ENCODE measurements around the gene NLRP1.

The NLRP1 gene

DNA sequence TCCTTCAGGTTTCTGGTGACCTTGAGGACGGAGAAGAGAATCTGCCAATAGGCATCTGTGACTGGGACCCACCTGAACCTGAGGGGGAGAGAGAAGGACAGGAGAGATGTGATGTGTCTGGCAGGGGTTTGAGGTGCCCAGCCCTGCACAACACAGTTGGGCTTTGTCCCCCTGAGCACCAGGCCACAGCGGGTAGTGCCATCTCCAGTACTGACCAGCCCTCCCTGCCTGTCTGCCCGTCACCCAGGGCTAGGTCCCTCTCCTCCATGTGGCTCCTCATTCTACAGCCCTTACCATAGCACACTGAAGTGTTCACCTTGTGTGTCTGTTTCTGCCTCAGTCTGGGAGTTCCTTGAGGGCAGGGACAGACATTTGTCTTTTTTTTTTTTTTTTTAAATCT is 30.8 kb downstream of the NLRP1 start:
- DNase-seq = no peak

DNA sequence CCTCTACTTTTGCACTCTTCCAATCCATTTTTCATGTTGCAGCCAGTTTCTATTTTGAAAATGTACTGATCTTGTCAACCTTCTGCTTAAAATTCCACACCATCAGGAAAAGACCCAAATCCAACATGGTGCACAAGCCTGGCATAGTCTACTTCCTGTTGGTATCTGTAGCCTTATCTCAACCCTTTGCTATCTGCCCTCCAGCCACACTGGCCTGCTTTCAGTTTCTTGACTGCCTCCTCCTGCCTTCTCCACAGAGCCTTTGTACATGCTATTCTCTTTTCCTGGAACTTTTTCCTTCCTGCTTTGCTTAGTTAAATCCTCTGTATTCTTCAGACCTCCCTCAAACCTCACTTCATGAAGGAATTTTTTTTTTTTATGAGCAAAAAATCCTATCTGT is 31.5 kb downstream of the NLRP1 start:
- DNase-seq = no peak

DNA sequence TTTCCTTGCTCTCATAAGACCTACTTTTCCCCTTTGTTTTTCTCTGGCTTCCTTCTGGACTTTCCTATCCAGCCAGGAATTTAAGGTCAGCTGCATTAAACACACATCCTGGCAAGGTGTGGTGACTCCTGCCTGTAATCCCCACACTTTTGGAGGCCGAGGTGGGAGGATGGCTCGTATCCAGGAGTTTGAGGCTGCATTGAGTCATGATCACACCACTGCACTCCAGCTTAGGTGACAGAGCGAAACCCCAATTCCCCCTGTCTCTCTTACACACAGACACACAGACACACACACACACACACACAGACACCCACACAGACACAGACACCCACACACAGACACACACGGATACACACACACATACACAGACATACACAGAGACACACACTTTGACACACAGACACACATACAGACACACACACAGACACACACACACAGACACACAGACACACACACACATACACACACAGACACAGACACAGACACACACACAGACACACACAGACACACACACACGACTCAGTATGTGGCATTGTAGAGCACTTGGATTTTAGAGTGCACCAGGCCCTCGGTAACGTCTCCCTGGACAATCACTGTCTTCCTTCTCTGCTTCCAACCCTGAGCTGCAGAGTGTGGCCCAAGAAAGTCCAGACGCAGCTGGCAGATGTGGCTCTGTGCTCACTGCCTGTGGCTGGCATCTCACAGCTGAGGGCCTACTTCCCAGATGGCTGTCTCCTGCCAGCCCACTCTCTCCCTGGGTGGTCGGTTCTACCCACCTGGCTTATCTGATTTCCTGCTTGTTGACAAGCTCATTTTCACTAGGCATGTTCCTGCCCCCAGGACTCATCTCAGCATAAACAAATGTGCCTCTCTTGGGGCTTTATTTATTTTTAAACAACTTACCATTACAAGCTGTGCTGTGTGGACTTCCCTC is 39.0 kb downstream of the NLRP1 start:
- DNase-seq = no peak

DNA sequence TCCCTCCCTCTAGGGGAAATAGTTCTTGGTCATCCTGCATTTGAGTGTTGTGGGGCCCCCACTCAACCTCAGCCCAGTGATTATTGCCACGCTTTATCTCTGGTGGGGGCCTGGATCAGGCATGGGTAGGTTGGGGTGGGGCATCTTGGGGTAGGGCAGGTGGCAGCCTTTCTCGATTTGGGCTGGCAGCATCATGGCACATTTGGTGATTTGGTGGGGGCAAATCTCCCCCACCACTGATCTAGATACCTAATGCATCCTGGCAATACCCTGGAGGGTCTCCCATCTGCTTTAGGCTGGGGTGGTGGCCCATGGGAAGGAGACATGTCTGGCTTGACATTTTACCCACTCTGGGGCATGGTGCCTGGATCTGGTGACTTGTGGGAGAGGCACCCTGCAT is 40.2 kb downstream of the NLRP1 start:
- no peak for DNase-seq

DNA sequence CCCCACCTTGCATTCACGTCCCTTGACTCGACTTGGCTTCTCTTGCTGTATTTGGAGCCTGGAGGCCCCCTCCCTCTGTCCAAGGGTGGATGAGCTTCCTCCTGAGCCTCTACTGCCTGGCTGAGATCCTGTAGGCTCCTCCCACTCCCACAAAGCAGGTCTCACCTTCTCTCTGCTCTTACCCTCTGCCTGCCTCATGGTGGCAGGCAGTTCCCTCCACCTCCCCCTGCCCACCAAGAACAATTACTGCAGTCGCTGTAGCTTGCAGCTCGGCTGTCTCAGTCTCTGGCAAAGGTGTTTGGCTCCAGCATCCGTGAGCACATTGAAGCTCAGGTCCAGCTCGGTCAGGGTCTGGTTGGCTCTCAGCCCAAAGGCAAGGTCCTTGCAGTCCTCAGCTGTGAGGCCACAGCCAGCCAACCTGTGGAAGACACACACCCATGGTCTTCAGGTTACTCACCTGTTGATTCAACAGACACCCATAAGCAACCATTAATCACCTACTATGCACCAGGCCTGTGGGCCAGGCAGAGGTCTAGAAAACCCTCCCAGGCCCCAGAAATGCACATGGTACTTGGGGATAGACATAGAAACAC is 42.6 kb downstream of the NLRP1 start:
- DNase-seq = no peak

DNA sequence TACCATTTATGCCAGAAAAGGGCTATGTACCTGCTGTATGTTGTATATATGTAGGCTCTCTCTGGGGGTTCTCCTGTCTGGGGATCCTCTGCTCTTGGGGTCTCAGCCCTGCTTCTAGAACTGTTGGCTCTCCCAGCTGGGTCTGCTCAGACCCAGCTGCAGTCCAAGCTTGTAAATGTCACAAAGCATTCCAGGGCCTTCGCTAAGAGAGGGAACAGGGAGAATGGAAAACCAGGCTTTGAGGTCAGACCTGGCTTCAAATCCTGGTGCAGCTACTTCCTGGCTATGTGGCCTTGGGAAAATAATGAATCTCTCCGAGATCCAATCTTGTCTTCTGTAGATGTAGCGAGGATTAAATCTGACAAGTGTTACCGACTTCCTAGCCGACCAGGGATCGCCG is 44.0 kb downstream of the NLRP1 start:
- no peak for DNase-seq

DNA sequence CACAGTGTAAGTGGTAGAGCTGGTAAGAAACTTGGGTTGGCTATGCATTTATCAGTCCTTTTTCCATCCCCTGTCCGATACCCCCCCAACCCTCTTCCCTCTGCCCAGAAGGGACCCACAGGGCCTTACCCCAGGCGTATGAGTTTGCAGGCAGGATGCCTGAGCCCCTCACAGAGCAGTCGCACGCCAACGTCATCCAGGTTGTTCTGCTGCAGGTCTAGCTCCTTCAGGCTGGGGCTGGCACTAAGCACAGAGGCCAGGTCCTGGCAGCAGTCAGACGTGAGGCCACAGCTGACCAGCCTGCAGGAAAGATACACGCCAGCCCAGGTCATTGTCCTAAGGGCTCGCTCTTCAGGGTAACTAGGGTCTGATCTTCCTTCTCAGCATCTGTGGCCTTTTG is 45.0 kb downstream of the NLRP1 start:
- DNase-seq = no peak

DNA sequence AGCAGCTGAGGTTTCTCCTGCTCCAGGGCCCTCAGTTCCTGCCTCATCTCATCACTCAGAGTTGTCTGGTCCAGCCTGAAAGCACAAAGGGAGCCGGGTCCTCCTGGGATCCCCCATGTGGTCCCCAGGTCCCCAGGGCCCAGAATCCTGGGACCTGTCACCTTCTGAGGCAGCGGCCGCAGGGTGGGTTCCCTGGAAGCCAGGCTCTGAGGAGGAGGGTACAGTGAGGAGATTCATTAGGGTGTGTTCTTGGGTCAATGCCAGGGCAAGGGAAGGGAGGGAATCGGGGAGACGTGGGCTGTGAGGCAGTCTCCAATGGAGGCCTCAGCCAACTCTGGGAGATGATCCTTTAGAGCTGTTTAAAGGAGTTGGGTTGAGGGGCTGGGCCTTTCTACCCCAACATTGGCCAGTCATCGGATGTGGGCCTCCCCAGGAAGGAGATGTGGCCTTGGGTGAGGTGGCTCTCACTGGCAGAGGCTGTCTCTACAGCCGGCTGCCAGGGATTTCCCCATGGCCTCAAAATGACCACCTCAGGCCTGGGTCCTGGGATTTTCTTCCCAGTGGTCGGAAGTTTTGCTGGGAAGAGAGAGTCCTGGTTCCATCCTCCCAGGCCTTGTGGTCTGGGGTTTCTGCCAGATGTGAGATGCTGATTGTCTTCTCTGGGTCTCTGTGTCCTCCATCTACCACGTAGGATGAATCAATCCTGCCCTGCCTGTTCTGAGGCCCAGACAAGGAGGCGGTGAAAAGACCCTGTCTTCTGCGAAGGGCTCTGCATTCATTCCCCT is 47.3 kb downstream of the NLRP1 start:
- DNase-seq = no peak

DNA sequence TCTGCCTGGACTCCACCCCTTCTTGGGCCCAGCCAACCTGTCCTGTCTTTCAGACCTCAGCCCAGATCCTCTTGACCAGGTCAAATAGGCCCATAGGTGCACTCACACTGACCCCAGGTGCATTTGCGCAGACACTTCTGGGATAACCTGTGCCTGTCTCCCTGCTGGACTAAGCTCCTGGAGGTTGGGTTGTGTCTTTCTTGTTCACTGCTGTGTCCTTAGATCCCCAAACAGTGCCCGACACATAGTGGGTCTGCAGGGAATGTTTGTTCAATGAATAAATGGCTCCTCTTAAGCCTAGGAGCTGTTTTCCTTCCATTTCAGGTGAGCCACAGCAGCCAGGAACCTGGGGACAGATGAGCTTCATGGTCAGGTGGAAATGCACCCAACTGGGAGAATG is 48.9 kb downstream of the NLRP1 start:
- DNase-seq = no peak

DNA sequence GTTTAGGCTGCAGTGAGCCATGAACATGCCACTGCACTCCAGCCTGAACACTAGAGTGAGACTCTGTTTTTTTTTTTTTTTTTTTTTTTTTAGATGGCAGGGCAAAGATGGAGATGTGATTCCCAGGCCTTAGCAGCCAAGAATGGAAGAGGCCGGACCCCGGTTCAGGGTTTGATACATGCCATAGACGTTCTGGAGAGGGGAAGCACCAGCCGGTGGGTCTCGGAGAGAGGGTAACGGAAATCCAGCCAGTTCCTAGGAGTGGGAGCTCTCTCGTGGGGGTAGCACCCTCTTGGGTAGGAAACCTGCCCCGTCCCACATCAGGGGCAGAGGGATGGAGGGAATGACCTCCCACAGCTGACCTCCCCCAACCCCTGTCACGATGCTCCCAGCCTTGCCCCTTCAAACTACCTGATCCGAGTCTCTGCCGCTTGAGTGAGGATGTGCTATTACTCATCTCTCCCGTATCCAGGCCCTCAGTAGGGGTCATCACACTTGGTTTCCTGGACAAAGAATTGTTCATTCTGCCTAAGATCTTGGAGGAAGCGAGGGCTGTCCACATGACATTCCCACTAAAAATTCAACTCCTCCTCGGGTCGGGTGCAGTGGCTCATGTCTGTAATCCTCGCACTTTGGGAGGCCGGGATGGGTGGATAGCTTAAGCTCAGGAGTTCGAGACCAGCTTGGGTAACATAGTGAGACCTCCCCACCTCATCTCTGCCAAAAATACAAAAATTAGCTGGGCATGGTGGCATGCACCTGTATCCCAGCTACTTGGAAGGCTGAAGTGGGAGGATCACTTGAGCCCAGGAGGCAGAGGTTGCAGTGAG is 50.6 kb downstream of the NLRP1 start:
- DNase-seq = no peak

DNA sequence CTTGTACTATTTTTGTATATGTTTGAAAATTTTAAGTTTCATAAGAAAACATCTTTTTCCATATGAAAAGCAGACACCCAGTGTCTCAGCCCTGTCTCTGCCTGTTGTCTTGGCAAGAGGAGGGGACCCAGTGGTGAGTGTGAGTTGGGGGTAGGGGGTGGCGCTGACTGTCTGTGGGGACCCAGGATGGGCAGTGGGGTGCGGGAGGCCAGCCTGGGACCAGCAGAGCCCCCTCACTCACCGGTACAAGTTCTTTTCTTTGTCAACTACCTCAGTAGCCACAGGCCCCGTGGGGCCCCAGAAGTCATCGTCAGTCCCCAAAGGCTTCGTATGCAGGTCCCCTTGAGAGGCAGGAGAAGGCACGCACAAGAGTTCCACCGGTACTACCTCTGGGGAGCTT is 51.7 kb downstream of the NLRP1 start:
- no peak for DNase-seq

DNA sequence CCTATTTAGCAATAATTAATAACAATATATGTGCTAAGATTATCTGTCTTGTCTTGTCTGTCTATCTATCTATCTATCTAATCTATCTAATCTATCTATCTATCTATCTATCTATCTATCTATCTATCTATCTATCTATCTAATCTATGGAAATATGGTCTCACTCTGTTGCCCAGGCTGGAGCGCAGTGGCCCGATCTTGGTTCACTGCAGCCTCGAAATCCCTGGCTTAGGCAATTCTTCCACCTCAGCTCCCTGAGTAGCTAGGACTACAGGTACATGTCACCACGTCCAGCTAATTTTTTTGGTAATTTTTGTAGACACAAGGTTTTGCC is 53.3 kb downstream of the NLRP1 start:
- no peak for DNase-seq

DNA sequence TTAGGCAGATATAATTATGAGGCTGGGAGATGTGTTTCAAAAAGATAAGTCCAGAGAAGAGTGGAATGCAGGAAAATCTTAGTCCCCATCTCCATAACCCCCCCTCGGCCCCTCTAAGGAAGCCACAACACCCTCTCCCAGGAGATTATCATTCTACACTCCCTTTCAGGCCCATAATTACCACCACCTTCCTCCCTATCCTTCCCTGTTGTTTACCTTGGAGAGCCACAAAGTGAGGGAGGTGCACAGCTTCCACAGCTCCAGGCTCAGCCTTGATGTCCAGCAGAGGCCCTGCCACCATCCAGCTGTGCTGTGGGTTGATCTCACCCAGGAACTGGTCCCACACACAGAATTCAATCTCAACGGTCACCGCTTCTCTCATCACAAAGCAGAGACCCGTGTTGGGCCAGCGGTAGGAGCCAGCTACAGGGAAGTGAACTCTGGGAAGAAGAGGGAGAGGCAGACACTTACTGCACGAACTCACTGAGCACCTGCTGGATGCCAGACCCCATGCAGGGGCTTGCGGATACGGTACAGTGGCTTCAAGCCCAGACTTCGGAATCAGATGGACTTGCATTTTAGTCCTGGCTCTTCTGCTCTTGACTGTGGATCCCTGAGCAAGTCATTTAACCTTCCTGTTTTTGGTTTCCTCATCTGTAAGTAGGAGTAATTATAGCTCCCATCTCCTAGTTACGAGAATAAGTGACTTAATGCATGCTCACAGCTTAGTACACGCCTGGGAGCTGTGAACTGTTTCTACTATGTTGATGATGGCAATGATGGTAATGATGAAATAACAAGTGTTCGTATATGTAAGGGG is 53.8 kb downstream of the NLRP1 start:
- DNase-seq = no peak

DNA sequence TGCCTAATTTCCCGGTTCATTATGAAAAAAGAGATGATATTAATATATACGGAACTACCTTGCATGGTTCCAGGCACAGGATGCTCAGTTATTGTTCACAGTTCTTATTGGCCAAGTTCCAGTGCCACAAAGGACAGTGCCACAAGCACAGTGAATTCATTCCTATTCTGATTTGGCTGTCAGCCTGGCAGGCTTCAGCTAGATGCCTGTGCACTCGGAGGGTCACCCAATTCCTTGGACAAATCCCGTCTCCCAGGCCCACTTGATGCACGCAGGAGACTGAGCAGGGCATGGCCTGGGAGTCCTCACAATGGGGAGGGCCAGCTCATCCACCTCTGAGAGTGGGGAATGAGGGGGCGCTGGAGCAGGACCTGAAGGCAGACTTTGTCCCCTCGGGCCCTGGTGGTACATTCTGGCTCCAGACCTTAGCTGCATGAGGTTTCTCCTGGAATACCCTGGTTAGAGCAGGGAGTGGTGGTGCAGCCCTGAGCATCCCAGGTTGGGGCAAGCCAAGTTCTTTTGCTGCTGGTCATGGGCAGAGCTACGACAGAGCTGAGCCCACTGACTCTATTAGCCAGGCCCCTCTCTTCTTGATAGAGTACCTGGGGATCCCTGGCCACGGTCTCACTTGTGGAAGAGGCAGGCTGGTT is 56.6 kb downstream of the NLRP1 start:
- no peak for DNase-seq

DNA sequence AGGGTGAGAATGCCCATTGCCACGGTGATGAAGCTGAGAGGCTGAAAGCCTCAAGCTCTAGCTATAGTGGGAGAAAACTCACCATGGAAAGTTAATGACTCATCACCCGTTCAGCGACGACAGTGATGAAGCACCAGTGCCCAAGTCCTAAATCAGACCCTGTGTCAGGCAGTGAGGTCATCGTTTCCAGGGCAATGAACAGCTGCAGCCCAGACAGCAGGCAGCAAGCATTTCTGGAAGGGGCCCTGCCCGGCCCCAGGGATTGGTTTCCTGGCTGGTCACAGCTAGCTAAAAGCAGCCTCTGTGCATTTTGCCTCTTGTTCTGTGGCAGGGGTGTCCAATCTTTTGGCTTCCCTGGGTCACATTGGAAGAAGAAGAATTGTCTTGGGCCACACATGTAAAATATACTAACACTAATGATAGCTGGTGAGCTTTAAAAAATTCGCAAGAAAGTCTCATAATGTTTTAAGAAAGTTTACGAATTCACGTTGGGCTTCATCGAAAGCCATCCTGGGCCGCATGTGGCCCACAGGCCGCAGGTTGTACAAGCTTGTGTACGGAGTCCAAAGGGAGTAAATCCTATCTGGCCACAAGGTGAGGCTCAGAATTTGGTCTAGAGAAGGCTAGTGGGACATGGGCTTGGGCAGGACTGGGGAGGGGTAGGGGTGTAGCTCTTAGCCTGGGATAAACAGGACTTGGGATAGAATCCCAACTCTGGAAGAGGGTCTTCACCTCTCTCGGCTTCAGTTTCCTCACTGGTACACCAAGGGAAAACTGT is 57.3 kb downstream of the NLRP1 start:
- DNase-seq = peak; percentile 15

DNA sequence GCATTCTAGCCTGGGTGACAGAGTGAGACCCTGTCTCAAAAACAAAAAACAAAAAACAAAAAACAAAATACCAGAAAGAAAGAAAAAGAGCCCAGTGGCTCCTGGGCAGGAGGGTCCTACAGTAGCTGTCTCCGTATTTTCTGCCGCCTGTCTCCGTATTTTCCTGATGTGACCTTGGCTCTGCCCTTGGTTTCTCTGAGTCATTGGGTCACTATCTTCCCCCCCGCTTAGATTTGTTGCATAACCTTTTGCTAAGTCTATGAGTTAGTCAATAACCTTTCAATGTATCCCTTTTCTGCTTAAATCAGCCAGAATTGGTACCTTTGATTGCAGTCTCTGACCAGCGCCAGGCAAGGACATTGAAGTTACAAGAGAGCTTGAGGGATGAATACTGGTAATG is 61.1 kb downstream of the NLRP1 start:
- no peak for DNase-seq

DNA sequence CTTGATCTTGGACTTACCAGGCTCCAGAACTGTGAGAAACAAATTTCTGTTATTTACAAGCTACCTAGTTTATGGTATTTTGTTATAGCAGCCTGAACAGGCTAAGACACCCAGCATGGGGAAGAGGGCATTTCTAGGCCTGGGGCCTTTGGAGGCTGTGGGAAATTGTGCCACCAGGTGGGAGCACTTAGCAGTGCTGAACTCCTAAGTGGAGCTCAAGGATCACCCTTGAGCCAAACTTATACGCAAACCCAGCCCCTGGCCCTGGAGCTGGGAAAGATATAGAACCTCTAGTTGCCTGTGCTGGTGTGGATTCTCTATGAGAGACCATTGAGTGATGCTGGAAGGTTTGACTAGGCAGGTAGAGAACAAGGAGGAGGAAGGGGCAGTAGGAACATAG is 61.8 kb downstream of the NLRP1 start:
- DNase-seq = no peak

DNA sequence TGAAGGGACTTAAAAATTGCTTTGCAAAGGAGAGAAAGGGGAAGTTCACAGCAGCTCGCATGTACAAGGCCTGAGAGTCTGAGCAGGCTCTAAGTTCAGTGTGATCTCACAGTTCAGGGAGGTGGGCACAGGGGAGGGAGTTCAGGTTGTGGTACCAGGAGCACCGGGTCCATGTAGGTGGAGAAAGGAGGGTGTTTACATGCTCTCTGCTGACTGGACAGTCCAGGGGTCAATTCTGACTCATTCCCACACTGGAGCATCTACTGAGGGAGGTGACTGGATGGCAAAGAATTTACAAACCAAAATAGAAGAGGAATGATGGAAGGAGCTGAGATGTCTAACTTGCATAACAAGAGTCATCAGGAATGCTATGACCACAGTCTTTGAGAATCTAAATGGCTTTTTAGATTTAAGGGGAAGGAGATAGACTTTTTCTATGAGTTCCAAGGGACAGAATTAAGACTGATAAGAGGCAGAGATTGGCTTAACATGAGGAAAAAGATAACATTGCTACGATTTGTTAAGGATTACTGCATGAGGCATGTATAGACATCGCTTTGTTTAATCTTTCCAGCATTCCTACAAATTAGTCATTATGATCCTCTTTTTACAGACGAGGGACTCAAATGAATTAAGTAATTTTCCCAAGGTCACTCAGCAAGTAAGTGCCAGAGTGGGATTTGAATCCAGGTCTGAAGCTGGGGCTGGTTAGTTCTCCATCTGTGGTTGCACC is 68.1 kb downstream of the NLRP1 start:
- no peak for DNase-seq

DNA sequence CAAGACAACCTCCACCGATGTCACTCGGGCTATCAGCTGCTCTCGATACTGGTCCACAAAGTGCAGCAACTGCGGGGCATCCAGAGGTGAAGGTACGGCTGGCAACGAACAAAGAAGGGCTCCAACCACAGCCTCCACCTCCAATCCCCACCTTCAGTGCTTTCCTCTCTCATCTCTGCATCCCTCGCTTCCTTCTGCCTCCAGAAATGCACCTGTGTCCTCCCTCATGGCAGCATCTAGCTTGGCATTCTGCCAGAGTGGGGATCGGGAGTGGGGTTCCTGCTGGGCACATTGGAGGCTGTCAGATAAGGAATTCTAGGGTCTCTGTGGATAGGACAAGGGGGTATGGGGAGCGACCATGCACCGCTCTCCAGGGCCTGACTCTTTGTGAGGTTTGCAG is 69.3 kb downstream of the NLRP1 start:
- DNase-seq = no peak

DNA sequence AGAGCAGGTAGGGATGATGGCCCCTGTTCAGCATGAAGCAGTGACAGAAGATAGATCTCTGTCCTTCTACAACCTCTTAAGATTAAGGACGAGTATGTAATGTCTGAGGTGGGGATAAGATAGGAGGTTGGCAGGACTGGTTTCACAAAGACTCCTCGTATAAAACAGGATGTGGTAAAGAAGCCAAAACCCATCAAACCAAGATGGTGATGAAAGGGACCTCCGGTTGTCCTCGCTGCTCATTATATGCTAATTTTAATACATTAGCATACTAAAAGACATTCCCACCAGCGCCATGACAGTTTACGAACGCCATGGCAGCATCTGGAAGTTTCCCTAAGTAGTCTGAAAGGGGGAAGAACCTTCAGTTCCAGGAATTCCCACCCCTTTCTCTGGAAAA is 70.7 kb downstream of the NLRP1 start:
- no peak for DNase-seq
